Measurements from ENCODE around the gene TBC1D14. TPM values are rescaled to one million over a fixed set of nuclear protein-coding genes. Genes with fewer than 3 reads are reported as not detected.

Gene TBC1D14, protein sequence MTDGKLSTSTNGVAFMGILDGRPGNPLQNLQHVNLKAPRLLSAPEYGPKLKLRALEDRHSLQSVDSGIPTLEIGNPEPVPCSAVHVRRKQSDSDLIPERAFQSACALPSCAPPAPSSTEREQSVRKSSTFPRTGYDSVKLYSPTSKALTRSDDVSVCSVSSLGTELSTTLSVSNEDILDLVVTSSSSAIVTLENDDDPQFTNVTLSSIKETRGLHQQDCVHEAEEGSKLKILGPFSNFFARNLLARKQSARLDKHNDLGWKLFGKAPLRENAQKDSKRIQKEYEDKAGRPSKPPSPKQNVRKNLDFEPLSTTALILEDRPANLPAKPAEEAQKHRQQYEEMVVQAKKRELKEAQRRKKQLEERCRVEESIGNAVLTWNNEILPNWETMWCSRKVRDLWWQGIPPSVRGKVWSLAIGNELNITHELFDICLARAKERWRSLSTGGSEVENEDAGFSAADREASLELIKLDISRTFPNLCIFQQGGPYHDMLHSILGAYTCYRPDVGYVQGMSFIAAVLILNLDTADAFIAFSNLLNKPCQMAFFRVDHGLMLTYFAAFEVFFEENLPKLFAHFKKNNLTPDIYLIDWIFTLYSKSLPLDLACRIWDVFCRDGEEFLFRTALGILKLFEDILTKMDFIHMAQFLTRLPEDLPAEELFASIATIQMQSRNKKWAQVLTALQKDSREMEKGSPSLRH
- polyA plus RNA-seq (2011; rRNA removed) (29.7 and 35.8 TPM in 2 replicates), polyA minus RNA-seq (2011; rRNA and poly(A)+ RNA removed) (18.7 and 22.2 TPM in 2 replicates)

DNA sequence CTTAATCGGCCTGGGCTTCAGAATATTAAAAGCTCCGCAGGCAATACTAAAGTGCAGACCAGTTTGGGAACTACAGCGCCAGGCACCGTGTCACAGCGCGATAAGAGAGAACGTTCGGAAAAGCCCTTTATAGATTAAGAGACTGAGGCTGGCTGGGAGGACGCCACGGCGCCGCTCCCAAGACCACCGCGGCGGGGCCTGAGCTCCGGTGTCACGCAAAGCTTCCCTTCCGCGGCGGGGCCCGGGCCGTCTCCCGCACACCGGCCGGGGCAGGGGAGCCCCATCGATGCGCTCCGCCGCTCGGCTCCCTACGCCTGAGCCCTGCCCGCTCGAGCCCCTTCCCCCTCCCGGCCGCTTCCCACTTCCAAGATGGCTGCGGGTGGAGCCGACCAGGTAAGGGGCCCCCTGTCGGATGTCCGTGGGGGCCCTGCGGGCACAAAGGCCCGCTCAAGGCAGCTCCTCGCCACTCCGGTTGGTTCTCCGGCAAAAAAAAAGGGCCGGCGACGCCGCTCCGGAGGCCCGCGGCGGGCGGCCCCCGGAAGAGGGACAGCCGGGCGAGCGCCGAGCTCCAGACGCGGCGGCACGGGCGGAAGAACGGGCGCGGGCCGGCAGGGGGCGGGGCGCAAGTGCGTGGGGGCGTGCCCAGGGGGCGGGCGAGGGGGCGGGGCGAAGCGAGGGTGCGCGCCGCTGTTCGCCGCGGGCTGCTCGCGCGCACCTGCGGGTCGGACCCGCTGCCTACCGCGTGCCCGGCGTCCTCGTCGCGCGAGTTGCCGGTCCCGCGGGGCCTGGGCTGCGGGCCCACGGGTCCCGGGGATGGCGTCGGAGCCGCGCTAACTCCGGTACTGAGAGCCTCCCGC lies at the start of gene TBC1D14:
TBC1D14 (plus strand) TSS at position 714 of the 857 bp plus-strand sequence. CDS start 13,564 bp downstream, outside the sequence.
- Histone ChIP-seq H3K4me3 (ENCODE audit: low read depth, low read length) (peak within 1 kb of the TSS; percentile 49), H3K36me3 (ENCODE audit: control insufficient read depth, insufficient read depth, low read length) (no peaks in the 10 kb centered on the region), H3K27me3 (ENCODE audit: control insufficient read depth, insufficient read depth, low read length) (peaks cover 3% of the 10 kb centered on the region; the same call in 1 of the 2 replicates)
- POLR2A ChIA-PET = interaction anchor here (0.6 to 1.0 kb wide), 2 partner anchors 77 to 132 kb away, joined by 3 to 7 read pairs; no protein-coding TSS in a partner anchor
- DNase-seq (ENCODE audit: low read depth) = no peak
- TF ChIP-seq, protein P1, sequence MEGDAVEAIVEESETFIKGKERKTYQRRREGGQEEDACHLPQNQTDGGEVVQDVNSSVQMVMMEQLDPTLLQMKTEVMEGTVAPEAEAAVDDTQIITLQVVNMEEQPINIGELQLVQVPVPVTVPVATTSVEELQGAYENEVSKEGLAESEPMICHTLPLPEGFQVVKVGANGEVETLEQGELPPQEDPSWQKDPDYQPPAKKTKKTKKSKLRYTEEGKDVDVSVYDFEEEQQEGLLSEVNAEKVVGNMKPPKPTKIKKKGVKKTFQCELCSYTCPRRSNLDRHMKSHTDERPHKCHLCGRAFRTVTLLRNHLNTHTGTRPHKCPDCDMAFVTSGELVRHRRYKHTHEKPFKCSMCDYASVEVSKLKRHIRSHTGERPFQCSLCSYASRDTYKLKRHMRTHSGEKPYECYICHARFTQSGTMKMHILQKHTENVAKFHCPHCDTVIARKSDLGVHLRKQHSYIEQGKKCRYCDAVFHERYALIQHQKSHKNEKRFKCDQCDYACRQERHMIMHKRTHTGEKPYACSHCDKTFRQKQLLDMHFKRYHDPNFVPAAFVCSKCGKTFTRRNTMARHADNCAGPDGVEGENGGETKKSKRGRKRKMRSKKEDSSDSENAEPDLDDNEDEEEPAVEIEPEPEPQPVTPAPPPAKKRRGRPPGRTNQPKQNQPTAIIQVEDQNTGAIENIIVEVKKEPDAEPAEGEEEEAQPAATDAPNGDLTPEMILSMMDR (IDR thresholded peaks at IDR 0.05; ENCODE audit: insufficient read depth, low read depth, low read length) = 0 out of 2 replicates have a peak, but pooled peaks have one; percentile 16
- CTCF ChIA-PET = interaction anchor here (0.6 to 1.5 kb wide), 7 partner anchors 14 to 161 kb away, joined by 3 to 8 read pairs (median 3); no protein-coding TSS in a partner anchor

DNA sequence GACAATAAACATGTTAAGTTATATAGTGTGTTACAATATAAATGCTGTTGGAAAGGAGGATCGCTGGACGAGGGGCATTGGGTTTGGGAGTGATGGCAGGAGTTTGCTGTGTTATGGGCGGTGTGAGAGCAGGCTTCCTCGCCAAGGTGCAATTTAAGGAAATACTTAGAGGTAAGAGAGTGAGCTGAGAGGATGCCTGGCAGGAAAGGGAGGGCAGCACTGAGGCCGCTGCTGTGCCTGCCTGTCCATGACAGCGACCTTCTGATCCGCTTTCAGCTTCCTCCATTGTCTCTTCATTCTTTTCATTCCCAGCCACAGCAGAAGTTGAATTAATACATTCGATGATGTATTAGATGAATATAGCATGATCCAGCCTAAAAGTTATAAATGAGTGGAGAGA lies 41.2 kb upstream of the TBC1D14 start:
- Histone ChIP-seq H3K36me3 (ENCODE audit: control insufficient read depth, insufficient read depth, low read length) (peaks cover 15% of the 10 kb centered on the region), H3K27me3 (ENCODE audit: control insufficient read depth, insufficient read depth, low read length) (no peaks in the 10 kb centered on the region), H3K4me3 (ENCODE audit: low read depth, low read length) (no peak overlapping the region)
- DNase-seq (ENCODE audit: low read depth) = no peak
- POLR2A ChIA-PET = no interaction called here
- TF ChIP-seq, protein P1 (IDR thresholded peaks at IDR 0.05; ENCODE audit: insufficient read depth, low read depth, low read length) = no peak
- CTCF ChIA-PET = interaction anchor here (1.9 kb wide), 1 partner anchor 148 kb away, joined by 6 read pairs; no protein-coding TSS in a partner anchor

DNA sequence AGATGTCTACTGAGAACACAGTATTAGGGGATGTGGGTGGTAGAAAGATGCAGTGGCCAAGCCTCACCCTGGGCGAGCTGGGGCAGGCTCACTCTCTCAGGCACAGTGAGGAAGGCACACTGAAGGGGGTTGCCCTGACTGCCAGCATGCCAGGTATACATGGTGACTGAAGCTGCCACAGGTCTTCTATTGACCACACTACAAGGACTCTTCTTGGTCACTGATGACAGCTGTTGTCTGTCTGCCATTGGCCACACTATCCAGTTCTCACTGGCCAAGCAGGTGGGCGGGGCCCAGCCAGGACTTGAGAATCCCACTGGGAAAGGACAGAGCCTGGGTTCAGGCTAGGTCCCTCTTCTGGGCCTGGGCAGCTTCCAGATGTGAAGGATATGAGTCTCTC lies 39.7 kb upstream of the TBC1D14 start:
- TF ChIP-seq, protein P1 (IDR thresholded peaks at IDR 0.05; ENCODE audit: insufficient read depth, low read depth, low read length) = no peak
- ChIA-PET CTCF (no interaction called here), POLR2A (no interaction called here)
- DNase-seq (ENCODE audit: low read depth) = no peak
- H3K27me3 ChIP-seq (ENCODE audit: control insufficient read depth, insufficient read depth, low read length) = no peaks in the 10 kb centered on the region
- H3K4me3 ChIP-seq (ENCODE audit: low read depth, low read length) = no peak overlapping the region
- peaks cover 18% of the 10 kb centered on the region for H3K36me3 ChIP-seq (ENCODE audit: control insufficient read depth, insufficient read depth, low read length)

DNA sequence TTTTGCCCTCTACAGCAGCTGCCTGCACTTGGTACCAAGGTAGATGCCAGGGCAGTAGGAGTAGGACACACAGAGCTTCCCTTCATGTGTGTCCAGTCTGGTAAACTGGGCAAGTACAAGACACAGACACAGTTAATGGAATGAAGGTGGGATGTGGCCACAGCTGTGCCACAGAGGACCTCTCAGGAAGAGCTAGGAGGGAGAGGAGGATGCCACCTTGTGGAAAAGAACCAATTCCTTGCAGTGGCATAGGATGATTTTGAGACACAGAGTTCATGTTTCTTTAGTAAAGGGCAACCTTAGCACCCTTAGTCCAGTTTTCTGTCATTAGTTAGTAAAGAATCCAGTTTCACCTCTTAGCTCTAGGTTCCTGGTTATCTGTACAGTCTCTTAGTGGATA lies 36.3 kb upstream of the TBC1D14 start:
- DNase-seq (ENCODE audit: low read depth) = no peak

More for the DNA sequence above, 36.3 kb upstream of the TBC1D14 start:
- H3K36me3 ChIP-seq (ENCODE audit: control insufficient read depth, insufficient read depth, low read length) = peaks cover 13% of the 10 kb centered on the region
- H3K4me3 ChIP-seq (ENCODE audit: low read depth, low read length) = no peak overlapping the region
- TF ChIP-seq, protein P1 (IDR thresholded peaks at IDR 0.05; ENCODE audit: insufficient read depth, low read depth, low read length) = 0 out of 2 replicates have a peak, but pooled peaks have one; percentile 12
- H3K27me3 ChIP-seq (ENCODE audit: control insufficient read depth, insufficient read depth, low read length) = no peaks in the 10 kb centered on the region
- ChIA-PET POLR2A (no interaction called here), CTCF (interaction anchor here (0.6 to 6.0 kb wide), 43 partner anchors 8 to 326 kb away, joined by 3 to 110 read pairs (median 5); partner anchors contain the start of gene MRFAP1L1)
